GM20000 (cell line): ENCODE data around the gene ITFG2.

Experiments
- DNase-seq: peaks from one replicate; pipeline ENCODE4 v3.0.0; 2012; ENCODE audit warnings: low spot score
- TF ChIP-seq, protein P1 (sequence below): IDR thresholded peaks from 2 replicates; pipeline ENCODE4 v1.5.1; 2012; ENCODE audit warnings: mild to moderate bottlenecking, control low read depth; ENCODE audit errors: extremely low read depth, missing control alignments

ITFG2 gene

DNA sequence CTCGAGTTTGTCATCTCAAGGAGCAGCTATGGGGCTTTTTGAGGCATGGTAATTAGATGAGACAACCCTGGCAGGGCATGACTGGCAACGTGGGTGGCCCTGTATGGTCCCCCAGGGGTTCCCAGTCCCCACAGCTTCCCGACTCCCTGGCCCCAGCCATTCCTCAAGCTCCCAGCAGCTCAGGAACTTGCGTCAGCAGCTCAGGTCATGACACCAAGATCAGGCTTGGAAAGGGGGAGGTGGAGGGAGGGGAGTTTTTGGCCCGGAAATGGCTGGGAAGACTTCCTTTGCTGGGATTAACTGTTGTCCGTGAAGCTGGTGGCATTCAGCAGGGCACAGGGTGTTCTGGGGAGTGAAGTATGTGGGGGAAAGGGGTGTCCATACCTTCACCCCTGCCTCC lies 32.8 kb downstream of the ITFG2 start:
- TF ChIP-seq, protein P1, sequence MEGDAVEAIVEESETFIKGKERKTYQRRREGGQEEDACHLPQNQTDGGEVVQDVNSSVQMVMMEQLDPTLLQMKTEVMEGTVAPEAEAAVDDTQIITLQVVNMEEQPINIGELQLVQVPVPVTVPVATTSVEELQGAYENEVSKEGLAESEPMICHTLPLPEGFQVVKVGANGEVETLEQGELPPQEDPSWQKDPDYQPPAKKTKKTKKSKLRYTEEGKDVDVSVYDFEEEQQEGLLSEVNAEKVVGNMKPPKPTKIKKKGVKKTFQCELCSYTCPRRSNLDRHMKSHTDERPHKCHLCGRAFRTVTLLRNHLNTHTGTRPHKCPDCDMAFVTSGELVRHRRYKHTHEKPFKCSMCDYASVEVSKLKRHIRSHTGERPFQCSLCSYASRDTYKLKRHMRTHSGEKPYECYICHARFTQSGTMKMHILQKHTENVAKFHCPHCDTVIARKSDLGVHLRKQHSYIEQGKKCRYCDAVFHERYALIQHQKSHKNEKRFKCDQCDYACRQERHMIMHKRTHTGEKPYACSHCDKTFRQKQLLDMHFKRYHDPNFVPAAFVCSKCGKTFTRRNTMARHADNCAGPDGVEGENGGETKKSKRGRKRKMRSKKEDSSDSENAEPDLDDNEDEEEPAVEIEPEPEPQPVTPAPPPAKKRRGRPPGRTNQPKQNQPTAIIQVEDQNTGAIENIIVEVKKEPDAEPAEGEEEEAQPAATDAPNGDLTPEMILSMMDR: no peak
- no peak for DNase-seq

DNA sequence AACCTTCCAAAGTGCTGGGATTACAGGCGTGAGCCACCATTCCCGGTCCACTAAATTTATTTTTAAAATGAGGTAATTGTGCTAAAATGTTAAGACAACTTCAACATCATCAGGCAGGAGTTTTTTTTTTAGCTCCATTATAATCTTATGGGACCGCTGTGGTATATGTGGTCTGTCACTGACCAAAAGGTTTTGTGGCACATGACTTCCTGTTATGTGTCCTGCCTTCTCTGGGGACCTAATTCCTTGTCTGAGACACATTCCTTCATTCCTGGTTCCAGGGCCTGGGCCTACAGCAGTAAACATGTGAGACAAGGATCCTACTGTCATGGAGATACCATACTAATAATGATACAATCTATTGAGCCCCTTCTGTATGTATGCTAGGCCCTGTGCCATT lies 39.5 kb downstream of the ITFG2 start:
- TF ChIP-seq, protein P1: no peak

DNA sequence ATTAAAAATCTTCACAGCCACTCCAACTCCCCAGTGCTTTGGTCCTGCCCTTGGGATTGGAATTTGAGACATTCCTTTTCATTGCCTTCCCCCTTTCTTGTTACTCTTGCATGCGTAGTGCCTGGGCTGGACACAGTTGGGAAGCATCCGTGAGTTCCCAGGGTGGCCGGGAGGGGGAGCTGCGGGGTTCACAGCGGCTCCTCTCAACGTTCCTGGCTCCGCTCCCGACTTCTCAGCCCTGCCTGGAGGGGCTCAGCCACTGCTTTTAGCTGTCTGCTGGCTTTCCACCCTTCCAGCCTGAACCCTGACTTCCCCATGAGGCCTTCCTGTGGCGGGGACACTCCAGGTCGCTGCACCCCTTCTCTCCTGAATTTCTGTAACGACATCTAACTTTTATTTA lies 41.2 kb downstream of the ITFG2 start:
- DNase-seq: peak; percentile 74

More for the DNA sequence above, 39.5 kb downstream of the ITFG2 start:
- DNase-seq: no peak

DNA sequence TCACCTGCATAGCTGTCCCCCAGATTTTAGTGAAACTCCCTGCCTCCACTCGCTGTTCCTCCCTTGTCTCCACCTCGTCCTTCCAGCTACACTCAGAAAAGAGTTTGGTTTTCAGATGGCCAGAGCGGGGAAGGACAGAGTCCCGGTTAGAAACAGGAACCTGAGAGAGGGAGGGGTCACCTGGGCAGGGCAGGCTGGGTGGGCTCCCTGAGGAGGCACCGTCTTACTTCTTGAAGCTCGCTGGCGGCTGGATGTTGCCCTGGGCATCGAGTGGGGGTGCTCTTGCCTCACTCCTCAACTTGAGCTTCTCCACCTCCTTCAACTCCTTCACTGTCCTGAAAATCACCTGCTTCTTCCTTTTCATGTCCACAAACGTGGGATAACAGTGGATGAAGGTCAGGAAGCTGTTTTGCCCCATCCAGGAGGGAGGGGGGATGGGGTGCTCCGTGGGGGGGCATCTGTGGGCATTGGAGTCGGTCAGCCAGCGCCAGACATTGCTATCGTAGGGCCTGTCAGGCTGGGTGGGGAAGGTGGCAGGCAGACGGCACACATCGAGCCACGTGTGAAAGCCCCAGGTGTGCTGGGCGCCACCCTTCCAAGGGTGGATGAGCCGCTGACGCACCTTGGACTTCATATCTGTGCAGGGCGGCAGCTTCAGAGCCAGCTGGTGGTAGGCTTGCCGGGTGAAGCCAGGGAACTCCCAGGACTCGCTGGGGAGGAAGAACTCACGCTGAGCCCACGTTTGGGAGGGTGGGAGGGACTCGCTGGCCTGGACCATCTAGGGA lies 42.4 kb downstream of the ITFG2 start:
- DNase-seq: no peak
- TF ChIP-seq, protein P1: no peak

More for the DNA sequence above, 41.2 kb downstream of the ITFG2 start:
- TF ChIP-seq, protein P1: peak; percentile 76

DNA sequence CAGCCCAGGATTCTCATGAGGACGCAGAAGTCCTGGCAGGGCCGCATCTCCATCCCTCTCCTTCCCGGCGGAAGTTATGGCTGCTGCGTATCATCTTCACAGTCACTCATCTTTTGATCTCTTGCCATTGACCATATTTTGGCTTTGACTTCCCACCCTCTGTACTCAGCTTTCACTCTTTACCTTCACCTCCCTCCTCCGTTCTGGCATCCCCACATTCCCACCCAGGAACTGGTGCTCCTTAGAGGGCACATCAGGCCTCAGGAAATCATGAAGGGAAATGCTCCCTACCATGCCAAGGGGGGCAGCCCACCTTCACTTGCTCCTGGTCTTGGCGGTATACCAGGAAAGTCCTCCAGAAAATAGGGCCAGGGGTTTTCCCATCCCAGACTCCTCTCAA lies 43.1 kb downstream of the ITFG2 start:
- TF ChIP-seq, protein P1: no peak
- no peak for DNase-seq

DNA sequence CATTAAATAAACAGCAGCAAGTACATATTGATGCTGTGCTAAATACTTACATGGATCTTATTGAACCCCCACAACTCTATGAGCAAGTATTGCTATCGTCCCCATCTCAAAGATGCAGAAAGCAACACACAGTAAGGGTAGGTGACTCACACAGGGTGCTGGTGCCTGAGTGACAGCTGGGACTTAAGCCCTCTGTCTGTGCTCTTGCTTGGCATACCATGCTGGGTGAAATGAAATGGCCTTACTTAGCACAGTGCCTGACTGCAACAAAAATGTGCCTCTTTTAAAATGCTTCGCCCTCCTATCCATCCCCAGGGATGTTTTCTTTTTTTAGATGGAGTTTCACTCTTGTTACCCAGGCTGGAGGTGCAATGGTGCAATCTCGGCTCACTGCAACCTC lies 43.6 kb downstream of the ITFG2 start:
- DNase-seq: no peak
- TF ChIP-seq, protein P1: no peak

DNA sequence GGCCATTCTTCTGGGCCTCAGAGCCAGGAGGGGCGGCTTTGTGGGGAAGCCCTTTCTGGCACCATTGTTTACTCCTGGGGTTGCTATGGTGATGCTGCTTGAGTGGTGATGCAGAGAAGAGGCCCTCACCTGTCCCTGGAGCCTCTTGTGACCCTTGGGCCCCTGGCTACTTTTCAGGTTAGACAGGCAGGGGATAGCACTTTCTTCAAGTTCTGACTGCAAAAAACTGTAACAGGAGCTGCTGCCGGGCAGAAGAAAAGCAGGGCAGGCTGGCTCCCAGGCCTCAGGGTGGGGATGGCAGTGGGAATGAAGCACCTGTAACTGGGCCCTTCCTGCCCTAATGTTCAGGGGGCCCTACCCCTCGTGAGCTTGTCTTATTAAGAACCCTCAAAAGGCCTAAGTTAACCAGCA lies 44.6 kb downstream of the ITFG2 start, which contains the start of gene TEX52:
TSS of gene TEX52 (minus strand) at position 19 of the 411 bp plus-strand sequence. CDS start at position 6, 13 bp downstream.
- no peak for DNase-seq
- TF ChIP-seq, protein P1: no peak
